ENCODE measurements around the gene ITGA3. TPM values are rescaled to one million over a fixed set of nuclear protein-coding genes. Genes with fewer than 3 reads are reported as not detected.

The ITGA3 gene
- polyA plus RNA-seq, 1 of the 3 experiments (the other 2 are of a cell fraction): 766 TPM

DNA sequence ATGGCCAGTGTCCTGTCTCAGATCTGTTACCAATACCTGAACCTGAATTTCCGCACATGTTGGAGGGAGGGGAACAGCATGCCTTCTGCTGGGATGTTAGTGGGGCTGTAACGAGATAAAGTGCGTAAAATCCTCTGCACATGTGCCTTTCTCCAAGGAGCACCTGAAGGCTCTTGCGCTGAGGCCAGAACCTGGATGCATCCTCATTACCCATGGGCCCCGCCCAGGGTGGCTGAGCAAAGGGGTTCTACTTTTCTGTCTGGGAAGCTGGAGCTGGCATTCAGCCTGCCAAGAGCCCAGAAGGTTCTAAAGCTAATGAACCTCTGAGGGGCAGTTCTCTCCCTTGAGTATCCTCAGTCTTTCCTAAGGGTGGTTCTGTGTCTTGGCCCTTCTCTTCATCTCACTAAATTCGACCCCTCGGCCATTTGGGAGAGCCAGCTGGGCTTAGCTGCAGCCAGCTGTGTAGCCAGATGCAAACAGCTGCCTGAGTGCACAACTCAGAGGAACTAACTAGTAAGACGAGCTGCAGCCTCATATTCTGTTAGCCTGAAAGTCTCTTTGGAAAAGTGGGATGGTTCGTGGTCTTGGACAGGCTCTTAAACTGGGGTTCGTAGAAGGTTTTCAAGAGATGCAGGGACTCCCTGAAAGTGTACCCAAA, 2.5 kb downstream of the ITGA3 start (continued):
- TF ChIP-seq, protein P1, sequence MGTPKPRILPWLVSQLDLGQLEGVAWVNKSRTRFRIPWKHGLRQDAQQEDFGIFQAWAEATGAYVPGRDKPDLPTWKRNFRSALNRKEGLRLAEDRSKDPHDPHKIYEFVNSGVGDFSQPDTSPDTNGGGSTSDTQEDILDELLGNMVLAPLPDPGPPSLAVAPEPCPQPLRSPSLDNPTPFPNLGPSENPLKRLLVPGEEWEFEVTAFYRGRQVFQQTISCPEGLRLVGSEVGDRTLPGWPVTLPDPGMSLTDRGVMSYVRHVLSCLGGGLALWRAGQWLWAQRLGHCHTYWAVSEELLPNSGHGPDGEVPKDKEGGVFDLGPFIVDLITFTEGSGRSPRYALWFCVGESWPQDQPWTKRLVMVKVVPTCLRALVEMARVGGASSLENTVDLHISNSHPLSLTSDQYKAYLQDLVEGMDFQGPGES (IDR thresholded peaks at IDR 0.05; ENCODE audit: low read depth, low read length): no peak
- TF ChIP-seq, protein P2, sequence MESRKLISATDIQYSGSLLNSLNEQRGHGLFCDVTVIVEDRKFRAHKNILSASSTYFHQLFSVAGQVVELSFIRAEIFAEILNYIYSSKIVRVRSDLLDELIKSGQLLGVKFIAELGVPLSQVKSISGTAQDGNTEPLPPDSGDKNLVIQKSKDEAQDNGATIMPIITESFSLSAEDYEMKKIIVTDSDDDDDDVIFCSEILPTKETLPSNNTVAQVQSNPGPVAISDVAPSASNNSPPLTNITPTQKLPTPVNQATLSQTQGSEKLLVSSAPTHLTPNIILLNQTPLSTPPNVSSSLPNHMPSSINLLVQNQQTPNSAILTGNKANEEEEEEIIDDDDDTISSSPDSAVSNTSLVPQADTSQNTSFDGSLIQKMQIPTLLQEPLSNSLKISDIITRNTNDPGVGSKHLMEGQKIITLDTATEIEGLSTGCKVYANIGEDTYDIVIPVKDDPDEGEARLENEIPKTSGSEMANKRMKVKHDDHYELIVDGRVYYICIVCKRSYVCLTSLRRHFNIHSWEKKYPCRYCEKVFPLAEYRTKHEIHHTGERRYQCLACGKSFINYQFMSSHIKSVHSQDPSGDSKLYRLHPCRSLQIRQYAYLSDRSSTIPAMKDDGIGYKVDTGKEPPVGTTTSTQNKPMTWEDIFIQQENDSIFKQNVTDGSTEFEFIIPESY (IDR thresholded peaks at IDR 0.05; ENCODE audit: borderline replicate concordance, low read depth): no peak
- no peak for TF ChIP-seq JUND (IDR thresholded peaks at IDR 0.05)

DNA sequence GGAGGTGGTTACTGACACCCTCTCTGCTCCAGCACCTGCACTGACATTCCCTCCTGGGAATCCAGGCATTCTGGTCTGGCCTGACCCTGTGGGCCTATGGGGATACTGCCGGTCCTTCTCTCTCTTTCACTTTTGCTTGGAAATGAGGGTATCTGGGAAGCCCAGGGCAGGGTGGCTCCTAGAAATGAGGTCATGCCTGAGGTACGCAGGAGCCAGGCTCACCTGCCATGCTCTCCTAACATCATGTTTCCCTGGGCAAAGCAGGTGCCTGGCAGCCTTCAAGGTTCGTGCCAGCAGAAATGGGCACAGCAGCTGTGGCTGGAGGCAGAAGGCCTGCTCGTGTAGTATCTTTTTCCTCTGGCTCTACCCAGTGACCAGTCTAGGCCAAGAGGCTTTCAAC, 3.3 kb downstream of the ITGA3 start:
- H3K9ac ChIP-seq: peak overlapping the region; percentile 98

More for the DNA sequence above, 3.3 kb downstream of the ITGA3 start:
- Histone ChIP-seq H3K4me2 (peak overlapping the region; percentile 96), H3K79me2 (ENCODE audit: insufficient read depth) (peaks cover 99% of the 10 kb centered on the region), H3K9me3 (no peaks in the 10 kb centered on the region), H3K27ac (ENCODE audit: low read depth in 2 of 2, low read length in 1 of 2) (peak overlapping the region; percentile 77 to 100), H2AFZ (ENCODE audit: low read depth) (no peak overlapping the region), H4K20me1 (ENCODE audit: insufficient read depth) (no peaks in the 10 kb centered on the region), H3F3A (replicated peaks; ENCODE audit: insufficient read depth) (peaks cover 85% of the 10 kb centered on the region), H3K27me3 (ENCODE audit: insufficient read depth) (no peaks in the 10 kb centered on the region), H3K4me3 (ENCODE audit: low read depth in 2 of 2, low read length in 1 of 2) (peak overlapping the region; percentile 90 to 91; a peak in 3 of 4 replicates), H3K4me1 (ENCODE audit: control insufficient read depth in 1 of 2, insufficient read depth in 2 of 2, low read depth in 1 of 2, low read length in 1 of 2) (peaks cover 57 to 64% of the 10 kb centered on the region in 2 experiments), H3K36me3 (replicated peaks in 1 of 2; ENCODE audit: control insufficient read depth in 1 of 2, insufficient read depth in 2 of 2, low read length in 1 of 2) (peaks cover 0 to 33% of the 10 kb centered on the region in 2 experiments), H3K9me2 (no peaks in the 10 kb centered on the region)
- 49% methylated on average over 4 of the region's 4 CpGs for WGBS (ENCODE audit: low lambda C conversion rate)
- ChIA-PET CTCF (interaction anchor here (1.2 to 9.0 kb wide), 7 partner anchors 28 to 62 kb away, joined by 3 to 126 read pairs (median 25); partner anchors contain the start of genes DLX3 and PDK2), POLR2A (no interaction called here)
- DNase-seq: no peak
- TF ChIP-seq ELF1 (IDR thresholded peaks at IDR 0.05) (no peak), MXI1 (IDR thresholded peaks at IDR 0.05; ENCODE audit: low read depth, low read length) (no peak), GABPA (IDR thresholded peaks at IDR 0.05; ENCODE audit: low read depth) (no peak), SIN3A (IDR thresholded peaks at IDR 0.05; ENCODE audit: borderline replicate concordance, low read depth, low read length) (no peak), CHD2 (IDR thresholded peaks at IDR 0.05; ENCODE audit: low read length, partially characterized antibody) (no peak), YY1 (IDR thresholded peaks at IDR 0.05; ENCODE audit: low read depth) (no peak), EP300 (IDR thresholded peaks at IDR 0.05; ENCODE audit: borderline replicate concordance in 1 of 2, low read depth in 1 of 2, low read length in 1 of 2) (no peak), NFIC (IDR thresholded peaks at IDR 0.05; ENCODE audit: borderline replicate concordance) (no peak), SMC3 (IDR thresholded peaks at IDR 0.05; ENCODE audit: low read depth, low read length) (no peak), GATA2 (CRISPR knock-in tag; IDR thresholded peaks at IDR 0.05) (no peak), TAF1 (IDR thresholded peaks at IDR 0.05; ENCODE audit: borderline replicate concordance, low read depth, low read length) (no peak), TCF12 (IDR thresholded peaks at IDR 0.05) (no peak), MEF2A (IDR thresholded peaks at IDR 0.05; ENCODE audit: borderline replicate concordance, low read depth) (no peak), POLR2AphosphoS5 (IDR thresholded peaks at IDR 0.05; ENCODE audit: low read depth, low read length) (no peak), RCOR1 (IDR thresholded peaks at IDR 0.05; ENCODE audit: low read length) (no peak), RAD21 (IDR thresholded peaks at IDR 0.05; ENCODE audit: low read length) (no peak), EZH2phosphoT487 (IDR thresholded peaks at IDR 0.05; ENCODE audit: borderline replicate concordance, low read depth) (no peak), TEAD4 (IDR thresholded peaks at IDR 0.05; ENCODE audit: borderline replicate concordance, insufficient read depth) (no peak)
- TF ChIP-seq, protein P2 (IDR thresholded peaks at IDR 0.05; ENCODE audit: borderline replicate concordance, low read depth): no peak
- TF ChIP-seq, protein P3, sequence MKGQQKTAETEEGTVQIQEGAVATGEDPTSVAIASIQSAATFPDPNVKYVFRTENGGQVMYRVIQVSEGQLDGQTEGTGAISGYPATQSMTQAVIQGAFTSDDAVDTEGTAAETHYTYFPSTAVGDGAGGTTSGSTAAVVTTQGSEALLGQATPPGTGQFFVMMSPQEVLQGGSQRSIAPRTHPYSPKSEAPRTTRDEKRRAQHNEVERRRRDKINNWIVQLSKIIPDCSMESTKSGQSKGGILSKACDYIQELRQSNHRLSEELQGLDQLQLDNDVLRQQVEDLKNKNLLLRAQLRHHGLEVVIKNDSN (IDR thresholded peaks at IDR 0.05; ENCODE audit: borderline replicate concordance, low read depth): no peak
